Measurements from ENCODE around the gene SLC2A11.

Gene SLC2A11

GRCh38 chr22:23882370-23882769, 24.7 kb downstream of the SLC2A11 start:
- no peak overlapping the region for H3K4me3 ChIP-seq
- TF ChIP-seq Cebpa-rat (IDR thresholded peaks at IDR 0.05) = no peak
- peaks cover 0 to 12% (median 8%) of the 10 kb centered on the region in 11 experiments; a peak in 10 of 22 replicates for H3K9me3 ChIP-seq (replicated peaks in 1 of 11)
- no peaks in the 10 kb centered on the region; a peak in 1 of 22 replicates for H4K20me1 ChIP-seq
- H3K4me2 ChIP-seq = no peak overlapping the region
- H3K9ac ChIP-seq = no peak overlapping the region
- H3K27me3 ChIP-seq = no peaks in the 10 kb centered on the region
- H3K36me3 ChIP-seq = peaks cover 5 to 36% (median 19%) of the 10 kb centered on the region in 11 experiments; a peak in 20 of 22 replicates
- peaks cover 0 to 8% (median 0%) of the 10 kb centered on the region in 10 experiments; a peak in 3 of 20 replicates for H3K4me1 ChIP-seq
- no peak overlapping the region for H3K27ac ChIP-seq

- H3K4me3 ChIP-seq = no peak overlapping the region
- peaks cover 0 to 12% (median 8%) of the 10 kb centered on the region in 11 experiments; a peak in 10 of 22 replicates for H3K9me3 ChIP-seq (replicated peaks in 1 of 11)
- no peak for TF ChIP-seq Cebpa-rat (IDR thresholded peaks at IDR 0.05)
- H3K9ac ChIP-seq = no peak overlapping the region
- H3K4me2 ChIP-seq = no peak overlapping the region
- H3K27me3 ChIP-seq = no peaks in the 10 kb centered on the region
- H3K27ac ChIP-seq = no peak overlapping the region
- peaks cover 0 to 25% (median 8%) of the 10 kb centered on the region in 11 experiments; a peak in 11 of 22 replicates for H3K36me3 ChIP-seq
- H4K20me1 ChIP-seq = no peaks in the 10 kb centered on the region; a peak in 1 of 22 replicates
- H3K4me1 ChIP-seq = peaks cover 0 to 13% (median 7%) of the 10 kb centered on the region in 10 experiments; a peak in 14 of 20 replicates
These were observed 26.0 kb downstream of the SLC2A11 start for GRCh38 chr22:23883658-23884057.

GRCh38 chr22:23884140-23884539, 26.5 kb downstream of the SLC2A11 start:
- Histone ChIP-seq H3K27ac (0 out of 22 replicates have a peak overlapping the region, but pooled peaks of 1 of the 11 experiments have one; percentile 1), H4K20me1 (no peaks in the 10 kb centered on the region; a peak in 1 of 22 replicates), H3K36me3 (peaks cover 0 to 21% (median 7%) of the 10 kb centered on the region in 11 experiments; a peak in 10 of 22 replicates), H3K9ac (no peak overlapping the region), H3K4me2 (no peak overlapping the region), H3K4me3 (no peak overlapping the region), H3K9me3 (replicated peaks in 1 of 11) (peaks cover 0 to 12% (median 8%) of the 10 kb centered on the region in 11 experiments; a peak in 10 of 22 replicates), H3K27me3 (no peaks in the 10 kb centered on the region), H3K4me1 (peaks cover 0 to 16% (median 8%) of the 10 kb centered on the region in 10 experiments; a peak in 14 of 20 replicates)
- TF ChIP-seq Cebpa-rat (IDR thresholded peaks at IDR 0.05) = no peak

GRCh38 chr22:23888615-23889401, 31.1 kb downstream of the SLC2A11 start:
- no peak for TF ChIP-seq Cebpa-rat (IDR thresholded peaks at IDR 0.05)
- Histone ChIP-seq H3K4me3 (no peak overlapping the region), H4K20me1 (no peaks in the 10 kb centered on the region), H3K27me3 (no peaks in the 10 kb centered on the region), H3K27ac (peak overlapping the region in 6 of 11 experiments; percentile 5 to 62 (median 22); a peak in 5 of 22 replicates), H3K9ac (peak overlapping the region in 4 of 11 experiments; percentile 23 to 60 (median 34); a peak in 5 of 22 replicates), H3K4me2 (peak overlapping the region in 4 of 11 experiments; percentile 15 to 40 (median 26); a peak in 5 of 22 replicates), H3K9me3 (replicated peaks in 1 of 11) (no peaks in the 10 kb centered on the region), H3K4me1 (peaks cover 11 to 26% (median 17%) of the 10 kb centered on the region in 10 experiments), H3K36me3 (peaks cover 0 to 8% (median 0%) of the 10 kb centered on the region in 11 experiments; a peak in 2 of 22 replicates)

- peaks cover 0 to 1% (median 0%) of the 10 kb centered on the region in 11 experiments; a peak in 2 of 22 replicates for H4K20me1 ChIP-seq
- no peak overlapping the region for H3K9ac ChIP-seq
- no peaks in the 10 kb centered on the region for H3K27me3 ChIP-seq
- H3K27ac ChIP-seq = no peak overlapping the region
- H3K9me3 ChIP-seq (replicated peaks in 1 of 11) = no peaks in the 10 kb centered on the region
- no peak overlapping the region for H3K4me2 ChIP-seq
- peaks cover 12 to 23% (median 18%) of the 10 kb centered on the region in 10 experiments for H3K4me1 ChIP-seq
- no peak overlapping the region for H3K4me3 ChIP-seq
- 0 out of 22 replicates have a peak, but pooled peaks cover 0 to 5% (median 0%) of the 10 kb centered on the region in 11 experiments for H3K36me3 ChIP-seq
- no peak for TF ChIP-seq Cebpa-rat (IDR thresholded peaks at IDR 0.05)
These were observed 31.9 kb downstream of the SLC2A11 start for GRCh38 chr22:23889620-23890019.

GRCh38 chr22:23891726-23892125, 34.1 kb downstream of the SLC2A11 start:
- TF ChIP-seq Cebpa-rat (IDR thresholded peaks at IDR 0.05) = no peak
- no peak overlapping the region for H3K4me2 ChIP-seq

GRCh38 chr22:23892130-23892529, 34.5 kb downstream of the SLC2A11 start:
- Histone ChIP-seq H3K27me3 (no peaks in the 10 kb centered on the region), H3K4me2 (no peak overlapping the region), H3K36me3 (peaks cover 16 to 20% (median 17%) of the 10 kb centered on the region in 11 experiments), H3K4me1 (peaks cover 32 to 42% (median 35%) of the 10 kb centered on the region in 10 experiments), H4K20me1 (peaks cover 15 to 26% (median 23%) of the 10 kb centered on the region in 11 experiments; a peak in 20 of 22 replicates), H3K9me3 (replicated peaks in 1 of 11) (no peaks in the 10 kb centered on the region), H3K27ac (no peak overlapping the region), H3K9ac (no peak overlapping the region), H3K4me3 (no peak overlapping the region)
- no peak for TF ChIP-seq Cebpa-rat (IDR thresholded peaks at IDR 0.05)

More at GRCh38 chr22:23891726-23892125, 34.1 kb downstream of the SLC2A11 start:
- H3K4me1 ChIP-seq = peaks cover 28 to 38% (median 31%) of the 10 kb centered on the region in 10 experiments
- H3K36me3 ChIP-seq = peaks cover 12 to 16% (median 13%) of the 10 kb centered on the region in 11 experiments
- H3K9ac ChIP-seq = no peak overlapping the region
- H4K20me1 ChIP-seq = peaks cover 11 to 22% (median 18%) of the 10 kb centered on the region in 11 experiments; a peak in 20 of 22 replicates
- H3K9me3 ChIP-seq (replicated peaks in 1 of 11) = no peaks in the 10 kb centered on the region
- H3K4me3 ChIP-seq = no peak overlapping the region
- no peaks in the 10 kb centered on the region for H3K27me3 ChIP-seq
- H3K27ac ChIP-seq = no peak overlapping the region

- no peak for TF ChIP-seq Cebpa-rat (IDR thresholded peaks at IDR 0.05)
- Histone ChIP-seq H3K9ac (no peak overlapping the region), H3K4me2 (peak overlapping the region in 6 of 11 experiments; percentile 80 to 96 (median 91); a peak in 10 of 22 replicates)
These were observed 35.0 kb downstream of the SLC2A11 start for GRCh38 chr22:23892706-23893105.

More at GRCh38 chr22:23892706-23893105, 35.0 kb downstream of the SLC2A11 start:
- H3K27me3 ChIP-seq = no peaks in the 10 kb centered on the region
- peaks cover 19 to 24% (median 21%) of the 10 kb centered on the region in 11 experiments for H3K36me3 ChIP-seq
- H3K4me1 ChIP-seq = peaks cover 35 to 46% (median 38%) of the 10 kb centered on the region in 10 experiments
- peaks cover 15 to 29% (median 25%) of the 10 kb centered on the region in 11 experiments; a peak in 20 of 22 replicates for H4K20me1 ChIP-seq
- peak overlapping the region in 3 of 11 experiments; percentile 90 to 91 (median 91); a peak in 4 of 22 replicates for H3K27ac ChIP-seq
- no peaks in the 10 kb centered on the region for H3K9me3 ChIP-seq (replicated peaks in 1 of 11)
- no peak overlapping the region for H3K4me3 ChIP-seq

All from BLaER1 treated with 17β-estradiol and CSF1 and Interleukin-3, amounts not matched to agents 10 nM and 100 nM (cell line).